ENCODE measurements around the gene POU2F2. TPM values are rescaled to one million over a fixed set of nuclear protein-coding genes. Genes with fewer than 3 reads are reported as not detected.
A peak's percentile ranks its signal among the peaks of the same experiment; 100 is the strongest.

The POU2F2 gene
- total and polyA plus RNA-seq, 9 of the 15 experiments (the other 6 are each of a cell fraction or from before 2014, with no cell fraction given): 0.03 to 0.68 (median 0.14) TPM

GRCh38 chr19:42064432-42064831, 67.8 kb downstream of the POU2F2 start:
- WGBS (ENCODE audit: insufficient coverage, low coverage, missing lambda C conversion rate): 5% methylated on average over 6 of the region's 6 CpGs
- no peaks in the 10 kb centered on the region for H3K9me3 ChIP-seq (replicated peaks; ENCODE audit: control insufficient read depth, insufficient read depth, low read depth, low read length)
- H3K27ac ChIP-seq (ENCODE audit: extremely low read depth, low read depth, low read length): no peak overlapping the region
- CTCF ChIA-PET (ENCODE audit: low intra/inter-chr PET ratio): no interaction called here
- in situ Hi-C loops (cut with MboI) (no loop called here), intact Hi-C loops (cut with micrococcal nuclease) (no loop called here)
- BruUV-seq (replicated peaks): no TSS peak
- no peaks in the 10 kb centered on the region for H4K20me1 ChIP-seq (replicated peaks; ENCODE audit: control insufficient read depth, insufficient read depth, low read length)
- no peak overlapping the region for H3K9ac ChIP-seq (ENCODE audit: insufficient read depth in 1 of 2, low read depth in 2 of 2, low read length in 2 of 2)
- FAIRE-seq (no peak), ATAC-seq (no peak), DNase-seq (ENCODE audit: extremely low read depth in 1 of 4, low spot score in 3 of 4) (no peak)
- no peak overlapping the region for H3K4me2 ChIP-seq (ENCODE audit: insufficient read depth, low read length)
- H3K27me3 ChIP-seq (ENCODE audit: control insufficient read depth in 2 of 2, insufficient read depth in 2 of 2, low read length in 2 of 2): peaks cover 12 to 49% of the 10 kb centered on the region in 2 experiments; a peak in 4 of 5 replicates
- H3K79me2 ChIP-seq (ENCODE audit: control insufficient read depth, insufficient read depth, low read length): no peaks in the 10 kb centered on the region
- peaks cover 3 to 21% of the 10 kb centered on the region in 2 experiments; a peak in 4 of 5 replicates for H3K4me1 ChIP-seq (replicated peaks in 1 of 2; ENCODE audit: control insufficient read depth in 2 of 2, insufficient read depth in 2 of 2, low read length in 2 of 2)
- POLR2A ChIA-PET: interaction anchor here (0.6 to 1.1 kb wide), 2 partner anchors 9 to 241 kb away, joined by 3 to 5 read pairs; no protein-coding TSS in a partner anchor
- no peaks in the 10 kb centered on the region for H3K9me1 ChIP-seq (ENCODE audit: control insufficient read depth, insufficient read depth, low read length)
- no peak overlapping the region for H2AFZ ChIP-seq (ENCODE audit: low read depth, low read length)
- peak; percentile 95 for TF ChIP-seq ZNF239 (CRISPR knock-in tag; IDR thresholded peaks at IDR 0.05)
- TF ChIP-seq KDM1A (IDR thresholded peaks at IDR 0.05): no peak
- TF ChIP-seq ZNF639 (CRISPR knock-in tag; conservative IDR thresholded peaks at IDR 0.05 in 1 of 2, IDR thresholded peaks at IDR 0.05 in 1 of 2): no peak
- TF ChIP-seq ZBED1 (IDR thresholded peaks at IDR 0.05): no peak
- TF ChIP-seq CREB3L1 (IDR thresholded peaks at IDR 0.05; ENCODE audit: borderline replicate concordance, low read depth): no peak
- TF ChIP-seq CBX8 (IDR thresholded peaks at IDR 0.05; ENCODE audit: borderline replicate concordance, extremely low read depth, low read depth, low read length, poor library complexity, severe bottlenecking): no peak
- TF ChIP-seq TEAD4 (IDR thresholded peaks at IDR 0.05; ENCODE audit: low read length): no peak
- no peak for TF ChIP-seq TEAD4 (CRISPR knock-in tag; IDR thresholded peaks at IDR 0.05; ENCODE audit: borderline replicate concordance)
- no peak for TF ChIP-seq ZFP30 (CRISPR knock-in tag; IDR thresholded peaks at IDR 0.05; ENCODE audit: borderline replicate concordance)
- no peak for TF ChIP-seq BDP1 (IDR thresholded peaks at IDR 0.05; ENCODE audit: insufficient read depth, insufficient read length)
- no peak for TF ChIP-seq ETV5 (CRISPR knock-in tag; IDR thresholded peaks at IDR 0.05; ENCODE audit: low read depth)
- no peak for TF ChIP-seq ZNF146 (CRISPR knock-in tag; IDR thresholded peaks at IDR 0.05; ENCODE audit: unreplicated experiment)
- TF ChIP-seq RBM25 (IDR thresholded peaks at IDR 0.05; ENCODE audit: low read depth, low read length, severe bottlenecking): peak; percentile 39
- TF ChIP-seq NR2F6 (CRISPR knock-in tag; IDR thresholded peaks at IDR 0.05): no peak
- H3K4me3 ChIP-seq: no peak overlapping the region
- H3K36me3 ChIP-seq (ENCODE audit: control insufficient read depth, insufficient read depth, low read length): no peaks in the 10 kb centered on the region

All from K562 (cell line).